Measurements from ENCODE around the gene FOSL2. TPM values are rescaled to one million over a fixed set of nuclear protein-coding genes. Genes with fewer than 3 reads are reported as not detected.

Gene FOSL2
- total RNA-seq = 93.0 to 163 TPM (median 156 TPM) in 3 replicates
- long read RNA-seq, full-length matches to known transcripts = 81 of 166 reads
- long read RNA-seq, partial matches to known transcripts = 6 of 166 reads
- long read RNA-seq, other reads (novel, unspliced or antisense) = 79 of 166 reads

- peaks cover 7% of the 10 kb centered on the region for H3K36me3 Mint-ChIP-seq (ENCODE audit: low read depth)
- peak within 1 kb of the TSS; percentile 99 for H3K27ac Mint-ChIP-seq (ENCODE audit: unreplicated experiment)
- H3K9me3 Mint-ChIP-seq (ENCODE audit: low read depth) = no peaks in the 10 kb centered on the region
- H3K4me1 Mint-ChIP-seq (ENCODE audit: low read depth) = peaks cover 30% of the 10 kb centered on the region
- peak within 1 kb of the TSS; percentile 77 for H3K4me3 Mint-ChIP-seq (ENCODE audit: unreplicated experiment)
- TF ChIP-seq CTCF (IDR thresholded peaks at IDR 0.05) = no peak
- H3K27me3 Mint-ChIP-seq (ENCODE audit: low read depth) = no peaks in the 10 kb centered on the region
- DNase-seq (ENCODE audit: low spot score) = no peak
Measured at GRCh38 chr2:28392297-28393113, at the start of gene FOSL2. FOSL2 (plus strand) TSS chr2:28392858; CDS start chr2:28393721, 863 bp downstream.

- H3K27ac Mint-ChIP-seq (ENCODE audit: unreplicated experiment) = peak overlapping the region; percentile 92
- H3K4me1 Mint-ChIP-seq (ENCODE audit: low read depth) = peaks cover 80% of the 10 kb centered on the region
- no peaks in the 10 kb centered on the region for H3K9me3 Mint-ChIP-seq (ENCODE audit: low read depth)
- TF ChIP-seq CTCF (IDR thresholded peaks at IDR 0.05) = no peak
- no peak overlapping the region for H3K4me3 Mint-ChIP-seq (ENCODE audit: unreplicated experiment)
- no peaks in the 10 kb centered on the region for H3K36me3 Mint-ChIP-seq (ENCODE audit: low read depth)
- peak; percentile 2 for DNase-seq (ENCODE audit: low spot score)
- no peaks in the 10 kb centered on the region for H3K27me3 Mint-ChIP-seq (ENCODE audit: low read depth)
Measured at GRCh38 chr2:28343184-28343942, 49.3 kb upstream of the FOSL2 start.

- TF ChIP-seq CTCF (IDR thresholded peaks at IDR 0.05) = no peak
- Mint-ChIP-seq H3K36me3 (ENCODE audit: low read depth) (no peaks in the 10 kb centered on the region), H3K9me3 (ENCODE audit: low read depth) (no peaks in the 10 kb centered on the region), H3K27me3 (ENCODE audit: low read depth) (no peaks in the 10 kb centered on the region), H3K27ac (ENCODE audit: unreplicated experiment) (no peak overlapping the region), H3K4me1 (ENCODE audit: low read depth) (peaks cover 72% of the 10 kb centered on the region), H3K4me3 (ENCODE audit: unreplicated experiment) (no peak overlapping the region)
- peak; percentile 58 for DNase-seq (ENCODE audit: low spot score)
Measured at GRCh38 chr2:28343971-28344715, 48.5 kb upstream of the FOSL2 start.

- no peaks in the 10 kb centered on the region for H3K9me3 Mint-ChIP-seq (ENCODE audit: low read depth)
- H3K36me3 Mint-ChIP-seq (ENCODE audit: low read depth) = no peaks in the 10 kb centered on the region
- no peak overlapping the region for H3K4me3 Mint-ChIP-seq (ENCODE audit: unreplicated experiment)
- no peaks in the 10 kb centered on the region for H3K27me3 Mint-ChIP-seq (ENCODE audit: low read depth)
- TF ChIP-seq CTCF (IDR thresholded peaks at IDR 0.05) = no peak
- peaks cover 65% of the 10 kb centered on the region for H3K4me1 Mint-ChIP-seq (ENCODE audit: low read depth)
- DNase-seq (ENCODE audit: low spot score) = peak; percentile 84
- no peak overlapping the region for H3K27ac Mint-ChIP-seq (ENCODE audit: unreplicated experiment)
Measured at GRCh38 chr2:28344756-28345373, 47.8 kb upstream of the FOSL2 start.
